ENCODE data around the gene TMTC4. TPM values are rescaled to one million over a fixed set of nuclear protein-coding genes. Genes with fewer than 3 reads are reported as not detected.

Gene TMTC4
- polyA plus RNA-seq, 1 donor from 2014 or later: 123 TPM

GRCh38 chr13:100581504-100581903 lies 93.1 kb downstream of the TMTC4 start:
- H3K79me2 ChIP-seq (replicated peaks; ENCODE audit: insufficient read depth, low read length): no peaks in the 10 kb centered on the region
- no peak for TF ChIP-seq RAD21 (conservative IDR thresholded peaks at IDR 0.05)
- no peak for TF ChIP-seq CTCF (IDR thresholded peaks at IDR 0.05; ENCODE audit: poor library complexity, severe bottlenecking)
- no peak for TF ChIP-seq EP300 (conservative IDR thresholded peaks at IDR 0.05; ENCODE audit: poor library complexity, severe bottlenecking)
- TF ChIP-seq SMC3 (conservative IDR thresholded peaks at IDR 0.05; ENCODE audit: poor library complexity): no peak
- TF ChIP-seq EZH2 (IDR thresholded peaks at IDR 0.05; ENCODE audit: borderline replicate concordance, insufficient read depth, low read length, poor library complexity, severe bottlenecking): no peak
- no peak for TF ChIP-seq REST (IDR thresholded peaks at IDR 0.05; ENCODE audit: borderline replicate concordance)
- TF ChIP-seq TAF1 (IDR thresholded peaks at IDR 0.05; ENCODE audit: low read depth): no peak
- TF ChIP-seq MXI1 (conservative IDR thresholded peaks at IDR 0.05; ENCODE audit: poor library complexity, severe bottlenecking): no peak
- TF ChIP-seq POLR2AphosphoS5 (IDR thresholded peaks at IDR 0.05): no peak
- no peaks in the 10 kb centered on the region for H3K27me3 ChIP-seq (ENCODE audit: insufficient read depth, low read depth, low read length)
- H2AFZ ChIP-seq (ENCODE audit: low read depth, low read length): no peak overlapping the region
- H4K20me1 ChIP-seq (ENCODE audit: insufficient read depth): no peaks in the 10 kb centered on the region
- no peak overlapping the region for H3K27ac ChIP-seq (ENCODE audit: low read length)
- H3K9ac ChIP-seq (ENCODE audit: low read length): no peak overlapping the region
- no peaks in the 10 kb centered on the region for H3F3A ChIP-seq (ENCODE audit: insufficient read depth, low read length, poor library complexity, severe bottlenecking)
- H3K4me3 ChIP-seq (ENCODE audit: low read length): no peak overlapping the region
- no peaks in the 10 kb centered on the region for H3K9me2 ChIP-seq (ENCODE audit: insufficient read depth, low read length)
- H3K9me3 ChIP-seq (ENCODE audit: low read length): peaks cover 9% of the 10 kb centered on the region
- no peaks in the 10 kb centered on the region for H3K36me3 ChIP-seq (ENCODE audit: insufficient read depth, low read length)
- H3K4me2 ChIP-seq (ENCODE audit: low read length): no peak overlapping the region

- H3K27ac ChIP-seq (ENCODE audit: low read length): no peak overlapping the region
- H3K79me2 ChIP-seq (replicated peaks; ENCODE audit: insufficient read depth, low read length): no peaks in the 10 kb centered on the region
- no peak overlapping the region for H3K4me2 ChIP-seq (ENCODE audit: low read length)
- no peaks in the 10 kb centered on the region for H3F3A ChIP-seq (ENCODE audit: insufficient read depth, low read length, poor library complexity, severe bottlenecking)
- no peak overlapping the region for H3K9ac ChIP-seq (ENCODE audit: low read length)
- no peaks in the 10 kb centered on the region for H3K36me3 ChIP-seq (ENCODE audit: insufficient read depth, low read length)
- no peak overlapping the region for H2AFZ ChIP-seq (ENCODE audit: low read depth, low read length)
- H3K4me3 ChIP-seq (ENCODE audit: low read length): no peak overlapping the region
- peaks cover 9% of the 10 kb centered on the region for H3K9me3 ChIP-seq (ENCODE audit: low read length)
- H3K27me3 ChIP-seq (ENCODE audit: insufficient read depth, low read depth, low read length): no peaks in the 10 kb centered on the region
- H4K20me1 ChIP-seq (ENCODE audit: insufficient read depth): no peaks in the 10 kb centered on the region
- no peak for TF ChIP-seq CTCF (IDR thresholded peaks at IDR 0.05; ENCODE audit: poor library complexity, severe bottlenecking)
- TF ChIP-seq EZH2 (IDR thresholded peaks at IDR 0.05; ENCODE audit: borderline replicate concordance, insufficient read depth, low read length, poor library complexity, severe bottlenecking): no peak
- no peaks in the 10 kb centered on the region for H3K9me2 ChIP-seq (ENCODE audit: insufficient read depth, low read length)
Observed at GRCh38 chr13:100581030-100581429, 93.6 kb downstream of the TMTC4 start.
